ENCODE measurements around the gene XYLT2. TPM values are rescaled to one million over a fixed set of nuclear protein-coding genes. Genes with fewer than 3 reads are reported as not detected.

Gene XYLT2
- total and polyA plus RNA-seq, 2 of the 13 experiments (the other 11 are each of a cell fraction or from before 2014, with no cell fraction given), result 17.0 to 22.1 TPM

DNA sequence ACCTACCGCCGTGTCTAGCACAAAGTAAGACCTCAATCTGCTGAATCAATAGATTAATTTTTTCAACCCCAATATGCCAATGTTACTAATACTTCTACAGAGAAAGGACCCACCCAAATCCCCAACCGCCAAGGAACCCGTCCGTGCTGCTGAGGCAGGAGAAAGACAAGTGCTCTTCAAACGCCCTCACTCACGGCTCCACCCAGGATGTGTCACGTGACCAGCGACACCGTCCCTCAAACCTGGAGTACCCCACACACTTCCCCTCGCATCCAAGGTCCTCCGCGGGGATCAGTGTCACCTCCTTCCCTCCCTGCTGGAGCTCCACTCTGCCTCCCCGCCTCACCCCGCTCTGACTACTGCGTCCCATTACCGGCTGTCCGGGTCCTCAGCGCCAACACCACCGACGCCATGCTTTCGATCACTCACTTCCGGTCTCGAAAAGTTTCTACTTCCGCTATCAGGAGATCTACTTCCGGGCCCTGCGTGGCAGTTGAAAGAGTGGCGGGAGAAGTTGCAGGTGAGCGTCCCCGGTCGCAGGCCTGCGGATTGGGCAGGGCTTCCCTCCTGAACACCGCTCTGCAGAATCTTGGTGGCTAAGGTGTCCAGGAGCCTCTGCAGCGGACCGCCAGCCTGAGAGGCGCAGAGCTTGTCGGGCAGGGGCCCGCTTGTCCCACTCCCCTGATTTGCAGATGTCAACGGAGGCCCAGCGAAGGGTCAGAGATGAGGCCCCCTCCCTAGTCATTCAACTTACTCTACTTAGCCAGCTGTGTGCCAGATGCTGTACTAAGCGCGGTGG is 27.0 kb downstream of the XYLT2 start, which contains the start of the genes EME1 and MRPL27 (continued):
- peak; percentile 81; the same call in 1 of the 2 replicates for TF ChIP-seq ARHGAP35 (CRISPR knock-in tag; IDR thresholded peaks at IDR 0.05; ENCODE audit: borderline replicate concordance)
- peak; percentile 58; the same call in 1 of the 2 replicates for TF ChIP-seq ZNF12 (CRISPR knock-in tag; IDR thresholded peaks at IDR 0.05)
- peak; percentile 87 for TF ChIP-seq PHF5A (CRISPR knock-in tag; IDR thresholded peaks at IDR 0.05; ENCODE audit: low read depth, unreplicated experiment)
- TF ChIP-seq, protein P1, sequence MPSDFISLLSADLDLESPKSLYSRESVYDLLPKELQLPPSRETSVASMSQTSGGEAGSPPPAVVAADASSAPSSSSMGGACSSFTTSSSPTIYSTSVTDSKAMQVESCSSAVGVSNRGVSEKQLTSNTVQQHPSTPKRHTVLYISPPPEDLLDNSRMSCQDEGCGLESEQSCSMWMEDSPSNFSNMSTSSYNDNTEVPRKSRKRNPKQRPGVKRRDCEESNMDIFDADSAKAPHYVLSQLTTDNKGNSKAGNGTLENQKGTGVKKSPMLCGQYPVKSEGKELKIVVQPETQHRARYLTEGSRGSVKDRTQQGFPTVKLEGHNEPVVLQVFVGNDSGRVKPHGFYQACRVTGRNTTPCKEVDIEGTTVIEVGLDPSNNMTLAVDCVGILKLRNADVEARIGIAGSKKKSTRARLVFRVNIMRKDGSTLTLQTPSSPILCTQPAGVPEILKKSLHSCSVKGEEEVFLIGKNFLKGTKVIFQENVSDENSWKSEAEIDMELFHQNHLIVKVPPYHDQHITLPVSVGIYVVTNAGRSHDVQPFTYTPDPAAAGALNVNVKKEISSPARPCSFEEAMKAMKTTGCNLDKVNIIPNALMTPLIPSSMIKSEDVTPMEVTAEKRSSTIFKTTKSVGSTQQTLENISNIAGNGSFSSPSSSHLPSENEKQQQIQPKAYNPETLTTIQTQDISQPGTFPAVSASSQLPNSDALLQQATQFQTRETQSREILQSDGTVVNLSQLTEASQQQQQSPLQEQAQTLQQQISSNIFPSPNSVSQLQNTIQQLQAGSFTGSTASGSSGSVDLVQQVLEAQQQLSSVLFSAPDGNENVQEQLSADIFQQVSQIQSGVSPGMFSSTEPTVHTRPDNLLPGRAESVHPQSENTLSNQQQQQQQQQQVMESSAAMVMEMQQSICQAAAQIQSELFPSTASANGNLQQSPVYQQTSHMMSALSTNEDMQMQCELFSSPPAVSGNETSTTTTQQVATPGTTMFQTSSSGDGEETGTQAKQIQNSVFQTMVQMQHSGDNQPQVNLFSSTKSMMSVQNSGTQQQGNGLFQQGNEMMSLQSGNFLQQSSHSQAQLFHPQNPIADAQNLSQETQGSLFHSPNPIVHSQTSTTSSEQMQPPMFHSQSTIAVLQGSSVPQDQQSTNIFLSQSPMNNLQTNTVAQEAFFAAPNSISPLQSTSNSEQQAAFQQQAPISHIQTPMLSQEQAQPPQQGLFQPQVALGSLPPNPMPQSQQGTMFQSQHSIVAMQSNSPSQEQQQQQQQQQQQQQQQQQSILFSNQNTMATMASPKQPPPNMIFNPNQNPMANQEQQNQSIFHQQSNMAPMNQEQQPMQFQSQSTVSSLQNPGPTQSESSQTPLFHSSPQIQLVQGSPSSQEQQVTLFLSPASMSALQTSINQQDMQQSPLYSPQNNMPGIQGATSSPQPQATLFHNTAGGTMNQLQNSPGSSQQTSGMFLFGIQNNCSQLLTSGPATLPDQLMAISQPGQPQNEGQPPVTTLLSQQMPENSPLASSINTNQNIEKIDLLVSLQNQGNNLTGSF (CRISPR knock-in tag; IDR thresholded peaks at IDR 0.05), result no peak
- peak; percentile 94 for TF ChIP-seq ZXDC (CRISPR knock-in tag; IDR thresholded peaks at IDR 0.05)
- TF ChIP-seq ZNF605 (CRISPR knock-in tag; IDR thresholded peaks at IDR 0.05), result peak; percentile 98
- peak; percentile 67 for TF ChIP-seq TEAD3 (CRISPR knock-in tag; optimal IDR thresholded peaks at IDR 0.05; ENCODE audit: borderline replicate concordance)
- TF ChIP-seq, protein P2, sequence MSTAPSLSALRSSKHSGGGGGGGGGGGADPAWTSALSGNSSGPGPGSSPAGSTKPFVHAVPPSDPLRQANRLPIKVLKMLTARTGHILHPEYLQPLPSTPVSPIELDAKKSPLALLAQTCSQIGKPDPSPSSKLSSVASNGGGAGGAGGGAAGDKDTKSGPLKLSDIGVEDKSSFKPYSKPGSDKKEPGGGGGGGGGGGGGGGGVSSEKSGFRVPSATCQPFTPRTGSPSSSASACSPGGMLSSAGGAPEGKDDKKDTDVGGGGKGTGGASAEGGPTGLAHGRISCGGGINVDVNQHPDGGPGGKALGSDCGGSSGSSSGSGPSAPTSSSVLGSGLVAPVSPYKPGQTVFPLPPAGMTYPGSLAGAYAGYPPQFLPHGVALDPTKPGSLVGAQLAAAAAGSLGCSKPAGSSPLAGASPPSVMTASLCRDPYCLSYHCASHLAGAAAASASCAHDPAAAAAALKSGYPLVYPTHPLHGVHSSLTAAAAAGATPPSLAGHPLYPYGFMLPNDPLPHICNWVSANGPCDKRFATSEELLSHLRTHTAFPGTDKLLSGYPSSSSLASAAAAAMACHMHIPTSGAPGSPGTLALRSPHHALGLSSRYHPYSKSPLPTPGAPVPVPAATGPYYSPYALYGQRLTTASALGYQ (CRISPR knock-in tag; IDR thresholded peaks at IDR 0.05), result no peak
- TF ChIP-seq ZNF737 (CRISPR knock-in tag; IDR thresholded peaks at IDR 0.05; ENCODE audit: borderline replicate concordance), result peak; percentile 72; the same call in 1 of the 2 replicates
- TF ChIP-seq CREM (IDR thresholded peaks at IDR 0.05), result peak; percentile 88
- TF ChIP-seq CREM (CRISPR knock-in tag; IDR thresholded peaks at IDR 0.05), result no peak
- TF ChIP-seq ZNF24 (IDR thresholded peaks at IDR 0.05), result no peak
- no peak for TF ChIP-seq ZNF850 (CRISPR knock-in tag; conservative IDR thresholded peaks at IDR 0.05)
- TF ChIP-seq NFRKB (IDR thresholded peaks at IDR 0.05), result peak; percentile 66; the same call in 1 of the 2 replicates
- 0 out of 2 replicates have a peak, but pooled peaks have one; percentile 76 for TF ChIP-seq TP53 (CRISPR knock-in tag; conservative IDR thresholded peaks at IDR 0.05)
- peak; percentile 94 for TF ChIP-seq POGZ (CRISPR knock-in tag; IDR thresholded peaks at IDR 0.05)
- TF ChIP-seq SP140L (CRISPR knock-in tag; IDR thresholded peaks at IDR 0.05; ENCODE audit: borderline replicate concordance), result 0 out of 2 replicates have a peak, but pooled peaks have one; percentile 70
- peak; percentile 80 for TF ChIP-seq ZNF232 (CRISPR knock-in tag; IDR thresholded peaks at IDR 0.05; ENCODE audit: borderline replicate concordance)
- no peak for TF ChIP-seq DBP (CRISPR knock-in tag; IDR thresholded peaks at IDR 0.05; ENCODE audit: not compliant biosample characterization)

Data from HepG2 (cell line).